GM19438 (cell line): ENCODE data around the gene PFN4.
A peak's percentile ranks its signal among the peaks of the same experiment; 100 is the strongest.
"Not testable (repeated sequence)": the region's sequence is repeated elsewhere in the genome, so short reads cannot be mapped to it uniquely, and the experiment has no call there.

Experiments
- ATAC-seq: cut with Tn5 transposase; IDR thresholded peaks from one replicate; pipeline ENCODE4 v1.9.1; 2021; ENCODE audit warnings: low read depth; ENCODE audit not compliant: unreplicated experiment

The PFN4 gene

GRCh38 chr2:24115057-24115456 lies 8.1 kb downstream of the PFN4 start:
- no peak for ATAC-seq

- no peak for ATAC-seq
Observed at GRCh38 chr2:24111407-24111901, 11.7 kb downstream of the PFN4 start.

- no peak for ATAC-seq
Observed at GRCh38 chr2:24110660-24111303, 12.4 kb downstream of the PFN4 start.

GRCh38 chr2:24109431-24109830 lies 13.7 kb downstream of the PFN4 start:
- ATAC-seq: not testable (repeated sequence)

- ATAC-seq: no peak
Observed at GRCh38 chr2:24107336-24107735, 15.8 kb downstream of the PFN4 start.

- ATAC-seq: no peak
Observed at GRCh38 chr2:24106786-24107185, 16.3 kb downstream of the PFN4 start.

GRCh38 chr2:24105816-24106215 lies 17.3 kb downstream of the PFN4 start:
- no peak for ATAC-seq

GRCh38 chr2:24104906-24105305 lies 18.2 kb downstream of the PFN4 start:
- no peak for ATAC-seq

GRCh38 chr2:24104110-24104650 lies 19.0 kb downstream of the PFN4 start:
- ATAC-seq: no peak

GRCh38 chr2:24102677-24103076 lies 20.5 kb downstream of the PFN4 start:
- no peak for ATAC-seq

GRCh38 chr2:24101992-24102391 lies 21.1 kb downstream of the PFN4 start:
- no peak for ATAC-seq

GRCh38 chr2:24100732-24101131 lies 22.4 kb downstream of the PFN4 start:
- not testable (repeated sequence) for ATAC-seq

- ATAC-seq: not testable (repeated sequence)
Observed at GRCh38 chr2:24095171-24095677, 27.9 kb downstream of the PFN4 start.

- ATAC-seq: not testable (repeated sequence)
Observed at GRCh38 chr2:24093270-24093669, 29.9 kb downstream of the PFN4 start.

- no peak for ATAC-seq
Observed at GRCh38 chr2:24088821-24089359, 34.2 kb downstream of the PFN4 start.

GRCh38 chr2:24087032-24087431 lies 36.1 kb downstream of the PFN4 start:
- ATAC-seq: no peak

- ATAC-seq: no peak
Observed at GRCh38 chr2:24086241-24086640, 36.9 kb downstream of the PFN4 start.

GRCh38 chr2:24085200-24085489 lies 38.0 kb downstream of the PFN4 start:
- no peak for ATAC-seq

GRCh38 chr2:24084386-24085199 lies 38.5 kb downstream of the PFN4 start, which contains the start of gene TP53I3:
TP53I3 (minus strand) TSS chr2:24084834; CDS start chr2:24084326, 508 bp downstream.
- peak; percentile 74 for ATAC-seq

- ATAC-seq: peak; percentile 81
Observed at GRCh38 chr2:24083567-24084385, 39.4 kb downstream of the PFN4 start.
